A673 (cell line): Measurements from ENCODE around the gene CEP192.

ENCODE experiments used
- EZH2 ChIP-seq: fragments of 200-600 bp; sonication (generic); IDR thresholded peaks from 2 replicates; pipeline ENCODE4 v1.6.1; 2017; ENCODE audit warnings: borderline replicate concordance, low read depth, mild to moderate bottlenecking, mixed read lengths, antibody characterized with exemption, low read length; ENCODE audit not compliant: poor library complexity, severe bottlenecking
- TF ChIP-seq, protein P1 (sequence below): fragments of 300-800, 200-600 bp; sonication (generic); conservative IDR thresholded peaks from 2 replicates; pipeline ENCODE4 v1.5.1; 2017; ENCODE audit warnings: low read depth, mild to moderate bottlenecking, antibody characterized with exemption, low read length, moderate library complexity, mixed read lengths

DNA sequence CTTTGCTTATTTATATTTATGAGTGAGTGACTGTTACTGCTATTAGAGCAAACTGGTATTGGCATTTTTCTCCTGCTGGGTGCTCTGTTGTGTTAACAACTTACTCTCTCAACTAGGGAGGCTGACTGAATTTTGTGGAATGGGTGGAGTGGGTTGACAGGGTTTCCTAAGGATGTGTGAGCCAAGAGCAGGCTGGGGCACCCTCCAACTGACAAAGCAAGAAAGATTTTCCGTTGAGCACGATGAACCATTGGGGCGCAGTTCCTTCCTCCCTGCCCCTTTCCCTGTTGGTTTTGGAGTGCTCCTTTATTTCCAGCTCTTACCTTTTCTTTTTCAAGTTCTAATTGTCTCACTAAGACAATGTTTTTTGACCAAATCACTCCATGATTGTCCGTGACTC, 23.0 kb upstream of the CEP192 start:
- TF ChIP-seq, protein P1, sequence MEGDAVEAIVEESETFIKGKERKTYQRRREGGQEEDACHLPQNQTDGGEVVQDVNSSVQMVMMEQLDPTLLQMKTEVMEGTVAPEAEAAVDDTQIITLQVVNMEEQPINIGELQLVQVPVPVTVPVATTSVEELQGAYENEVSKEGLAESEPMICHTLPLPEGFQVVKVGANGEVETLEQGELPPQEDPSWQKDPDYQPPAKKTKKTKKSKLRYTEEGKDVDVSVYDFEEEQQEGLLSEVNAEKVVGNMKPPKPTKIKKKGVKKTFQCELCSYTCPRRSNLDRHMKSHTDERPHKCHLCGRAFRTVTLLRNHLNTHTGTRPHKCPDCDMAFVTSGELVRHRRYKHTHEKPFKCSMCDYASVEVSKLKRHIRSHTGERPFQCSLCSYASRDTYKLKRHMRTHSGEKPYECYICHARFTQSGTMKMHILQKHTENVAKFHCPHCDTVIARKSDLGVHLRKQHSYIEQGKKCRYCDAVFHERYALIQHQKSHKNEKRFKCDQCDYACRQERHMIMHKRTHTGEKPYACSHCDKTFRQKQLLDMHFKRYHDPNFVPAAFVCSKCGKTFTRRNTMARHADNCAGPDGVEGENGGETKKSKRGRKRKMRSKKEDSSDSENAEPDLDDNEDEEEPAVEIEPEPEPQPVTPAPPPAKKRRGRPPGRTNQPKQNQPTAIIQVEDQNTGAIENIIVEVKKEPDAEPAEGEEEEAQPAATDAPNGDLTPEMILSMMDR: no peak
- TF ChIP-seq EZH2: no peak
